Transverse colon (tissue), 3 donors: Measurements from ENCODE around the gene MRM2.

Source experiments
- EP300 ChIP-seq: sonication (generic); formaldehyde crosslinking; IDR thresholded peaks from one replicate; pipeline ENCODE4 v1.6.1; 2017; ENCODE audit warnings: antibody characterized with exemption, low read depth
- POLR2A ChIP-seq: fragments of 450-650 bp; IDR thresholded peaks from one replicate; pipeline ENCODE4 v1.6.1; 2016; ENCODE audit warnings: antibody characterized with exemption, mild to moderate bottlenecking, moderate library complexity
- TF ChIP-seq, protein P1 (sequence below), 5 experiments: fragments of 200-600 bp in 3 of 5; fragments of 450-650 bp in 2 of 5; sonication (generic) in 3 of 5; IDR thresholded peaks; 1 replicate in 2 of 5; 2 replicates in 3 of 5; pipeline ENCODE4 v1.5.1; 2016 to 2017; ENCODE audit warnings: antibody characterized with exemption in 5 of 5, inconsistent platforms in 3 of 5, mild to moderate bottlenecking in 2 of 5, moderate library complexity in 1 of 5

DNA sequence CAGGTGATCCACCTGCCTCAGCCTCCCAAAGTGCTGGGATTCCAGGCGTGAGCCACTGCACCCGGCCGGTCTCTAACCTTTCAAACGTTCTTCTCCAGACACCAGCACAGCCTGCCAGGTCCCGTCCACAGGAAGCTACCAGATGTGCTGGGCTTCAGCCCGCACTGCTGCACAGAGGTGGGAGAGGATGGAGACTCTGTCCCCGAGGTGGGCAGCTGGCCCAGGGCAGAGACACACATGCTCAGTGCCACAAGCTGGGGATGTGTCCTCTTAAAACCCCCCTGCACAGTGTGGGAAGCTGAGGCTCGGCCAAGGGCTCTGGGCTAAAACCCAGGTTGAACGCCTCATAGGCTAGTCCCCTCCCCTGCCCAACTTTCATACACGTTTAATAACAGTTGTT lies 9.4 kb upstream of the MRM2 start:
- TF ChIP-seq, protein P1, sequence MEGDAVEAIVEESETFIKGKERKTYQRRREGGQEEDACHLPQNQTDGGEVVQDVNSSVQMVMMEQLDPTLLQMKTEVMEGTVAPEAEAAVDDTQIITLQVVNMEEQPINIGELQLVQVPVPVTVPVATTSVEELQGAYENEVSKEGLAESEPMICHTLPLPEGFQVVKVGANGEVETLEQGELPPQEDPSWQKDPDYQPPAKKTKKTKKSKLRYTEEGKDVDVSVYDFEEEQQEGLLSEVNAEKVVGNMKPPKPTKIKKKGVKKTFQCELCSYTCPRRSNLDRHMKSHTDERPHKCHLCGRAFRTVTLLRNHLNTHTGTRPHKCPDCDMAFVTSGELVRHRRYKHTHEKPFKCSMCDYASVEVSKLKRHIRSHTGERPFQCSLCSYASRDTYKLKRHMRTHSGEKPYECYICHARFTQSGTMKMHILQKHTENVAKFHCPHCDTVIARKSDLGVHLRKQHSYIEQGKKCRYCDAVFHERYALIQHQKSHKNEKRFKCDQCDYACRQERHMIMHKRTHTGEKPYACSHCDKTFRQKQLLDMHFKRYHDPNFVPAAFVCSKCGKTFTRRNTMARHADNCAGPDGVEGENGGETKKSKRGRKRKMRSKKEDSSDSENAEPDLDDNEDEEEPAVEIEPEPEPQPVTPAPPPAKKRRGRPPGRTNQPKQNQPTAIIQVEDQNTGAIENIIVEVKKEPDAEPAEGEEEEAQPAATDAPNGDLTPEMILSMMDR (IDR thresholded peaks at IDR 0.05), result no peak
- no peak for TF ChIP-seq POLR2A
- no peak for TF ChIP-seq EP300
